Tibial artery (tissue), 4 donors: ENCODE data around the gene TTC23L.

Experiments used
- DNase-seq, 2 donors: peaks; one replicate each; pipeline ENCODE4 v3.0.0-alpha.2; 2019
- H3K27ac ChIP-seq, 2 donors: fragments of 200-600 bp; sonication (generic) in 1 of 2; 1 replicate in 1 of 2; 2 replicates in 1 of 2; pipeline ENCODE4 v1.5.1; 2018 to 2019; ENCODE audit warnings: mild to moderate bottlenecking in 1 of 2
- H3K27me3 ChIP-seq, 2 donors: fragments of 200-600 bp; sonication (generic) in 1 of 2; one replicate each; pipeline versions ENCODE4 v1.5.1 to v1.6.0; 2016 to 2019
- H3K36me3 ChIP-seq, 3 donors: fragments of 200-600 bp; sonication (generic) in 2 of 3; one replicate each; pipeline ENCODE4 v1.5.1; 2016 to 2019; ENCODE audit warnings: mild to moderate bottlenecking in 2 of 3
- H3K4me1 ChIP-seq, 4 donors: fragments of 200-600 bp; sonication (generic) in 2 of 4; 1 replicate in 3 of 4; 2 replicates in 1 of 4; pipeline ENCODE4 v1.5.1; 2016 to 2019
- H3K4me3 ChIP-seq, 2 donors: fragments of 200-600 bp; sonication (generic) in 1 of 2; 1 replicate in 1 of 2; 2 replicates in 1 of 2; pipeline ENCODE4 v1.5.1; 2018 to 2019; ENCODE audit warnings: mild to moderate bottlenecking in 2 of 2
- H3K9me3 ChIP-seq, 3 donors: fragments of 200-600 bp; sonication (generic) in 1 of 3; one replicate each; pipeline ENCODE4 v1.5.1; 2016 to 2019
- intact Hi-C: fragments of 100-400 bp; cut with DNase I; formaldehyde crosslinking; loops from one replicate; pipeline ENCODE4 v1.15.0; 2023; ENCODE audit warnings: low total_unique reads
- TF ChIP-seq, protein P1 (sequence below), 2 experiments: fragments of 200-600 bp in 1 of 2; fragments of 450-650 bp in 1 of 2; IDR thresholded peaks; one replicate each; pipeline ENCODE4 v1.5.1; 2017 to 2019; ENCODE audit warnings: antibody characterized with exemption in 2 of 2, mild to moderate bottlenecking in 1 of 2, moderate library complexity in 1 of 2

TTC23L gene

DNA sequence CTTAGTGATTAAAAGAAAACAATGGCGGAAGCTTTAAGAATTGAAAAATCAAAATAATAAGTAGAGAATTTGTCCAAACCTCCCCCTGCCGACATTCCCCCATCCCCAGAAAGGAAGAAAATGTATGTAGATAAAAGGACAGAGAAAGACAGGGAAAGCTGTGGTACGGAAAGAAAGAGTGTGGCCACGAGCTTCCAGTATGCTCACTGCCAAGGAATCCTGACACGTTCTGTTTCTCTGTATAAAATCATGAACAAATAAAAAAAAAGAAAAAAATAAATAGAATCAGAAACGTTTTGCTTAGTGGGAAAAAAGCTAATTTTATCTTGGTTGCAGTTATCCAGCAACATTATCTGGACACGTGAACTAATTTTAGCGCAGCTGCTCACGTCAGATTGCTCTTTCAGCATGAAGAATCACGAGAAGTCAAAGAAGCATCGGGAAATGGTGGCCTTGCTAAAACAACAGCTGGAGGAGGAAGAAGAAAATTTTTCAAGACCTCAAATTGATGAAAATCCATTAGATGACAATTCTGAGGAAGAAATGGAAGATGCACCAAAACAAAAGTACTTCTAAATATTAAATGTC, 105.6 kb downstream of the TTC23L start:
- peaks cover 48 to 79% (median 67%) of the 10 kb centered on the region in 3 donors for H3K36me3 ChIP-seq
- no peak overlapping the region for H3K4me3 ChIP-seq
- H3K27ac ChIP-seq = no peak overlapping the region
- H3K9me3 ChIP-seq = no peaks in the 10 kb centered on the region
- TF ChIP-seq, protein P1, sequence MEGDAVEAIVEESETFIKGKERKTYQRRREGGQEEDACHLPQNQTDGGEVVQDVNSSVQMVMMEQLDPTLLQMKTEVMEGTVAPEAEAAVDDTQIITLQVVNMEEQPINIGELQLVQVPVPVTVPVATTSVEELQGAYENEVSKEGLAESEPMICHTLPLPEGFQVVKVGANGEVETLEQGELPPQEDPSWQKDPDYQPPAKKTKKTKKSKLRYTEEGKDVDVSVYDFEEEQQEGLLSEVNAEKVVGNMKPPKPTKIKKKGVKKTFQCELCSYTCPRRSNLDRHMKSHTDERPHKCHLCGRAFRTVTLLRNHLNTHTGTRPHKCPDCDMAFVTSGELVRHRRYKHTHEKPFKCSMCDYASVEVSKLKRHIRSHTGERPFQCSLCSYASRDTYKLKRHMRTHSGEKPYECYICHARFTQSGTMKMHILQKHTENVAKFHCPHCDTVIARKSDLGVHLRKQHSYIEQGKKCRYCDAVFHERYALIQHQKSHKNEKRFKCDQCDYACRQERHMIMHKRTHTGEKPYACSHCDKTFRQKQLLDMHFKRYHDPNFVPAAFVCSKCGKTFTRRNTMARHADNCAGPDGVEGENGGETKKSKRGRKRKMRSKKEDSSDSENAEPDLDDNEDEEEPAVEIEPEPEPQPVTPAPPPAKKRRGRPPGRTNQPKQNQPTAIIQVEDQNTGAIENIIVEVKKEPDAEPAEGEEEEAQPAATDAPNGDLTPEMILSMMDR (IDR thresholded peaks at IDR 0.05) = no peak
- no peak for DNase-seq
- no peaks in the 10 kb centered on the region for H3K4me1 ChIP-seq
- no peaks in the 10 kb centered on the region for H3K27me3 ChIP-seq
- intact Hi-C loops = no loop called here
